Measurements from ENCODE around the gene ZNG1F.
"Not testable (repeated sequence)": the region's sequence is repeated elsewhere in the genome, so short reads cannot be mapped to it uniquely, and the experiment has no call there.

The ZNG1F gene

DNA sequence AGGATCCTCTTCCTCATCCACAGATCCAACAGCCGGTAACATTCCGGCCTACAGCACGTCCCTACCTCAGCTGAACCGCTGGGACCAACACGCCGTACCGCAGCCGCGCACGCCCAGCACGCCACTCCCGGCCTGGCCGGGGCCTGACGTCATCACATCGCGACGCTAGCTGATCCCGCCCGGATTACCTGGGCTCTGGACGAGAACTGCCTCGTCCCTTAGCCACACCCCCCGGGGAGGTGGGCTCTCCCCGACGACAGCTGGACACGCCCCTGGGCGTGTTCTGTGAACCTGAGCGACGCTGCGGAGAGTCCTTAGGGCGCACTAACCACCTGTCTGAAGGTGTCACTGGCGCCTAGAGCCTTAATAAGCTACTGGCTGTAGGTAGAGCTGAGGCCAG, at the start of gene ZNG1F:
Gene ZNG1F, minus strand, starts transcription at position 101 of the 400 bp plus-strand sequence. Its CDS starts 59 bp downstream, at position 42.
- not testable (repeated sequence) for DNase-seq

DNA sequence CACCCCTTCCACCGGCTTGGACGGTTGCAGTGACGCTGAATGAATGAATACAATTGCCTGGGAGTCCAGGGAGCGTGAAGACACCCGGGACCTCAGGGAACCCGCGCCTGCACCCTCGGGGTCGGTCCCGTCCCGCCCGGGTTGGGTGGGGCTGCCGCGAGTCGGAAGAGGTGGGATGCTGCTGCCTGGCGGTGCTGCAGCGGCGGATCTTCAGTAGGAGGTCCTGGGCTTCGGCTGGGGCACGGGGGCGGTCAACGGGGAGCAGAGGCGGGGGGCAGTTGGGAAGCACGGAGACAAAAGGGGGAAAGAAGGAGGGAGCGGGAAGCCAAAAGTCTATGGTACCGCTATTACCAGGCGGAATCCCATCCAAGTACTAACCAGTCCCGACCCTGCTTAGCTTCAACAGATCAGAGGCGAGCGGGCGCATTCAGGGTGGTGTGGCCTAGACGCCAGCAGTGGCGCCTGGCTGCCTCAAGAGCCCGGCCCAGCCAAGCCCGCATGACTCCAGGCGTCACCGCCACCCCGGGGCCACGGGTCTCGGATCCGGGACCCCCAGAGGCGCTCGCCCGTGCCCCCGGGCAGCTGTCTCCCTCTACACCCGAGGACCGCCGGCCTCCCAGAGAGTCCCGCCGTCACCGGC, 48.1 kb upstream of the ZNG1F start:
- DNase-seq: not testable (repeated sequence)

GRCh38 chr9:41236486-41237109, 47.5 kb upstream of the ZNG1F start:
- DNase-seq: not testable (repeated sequence)

DNA sequence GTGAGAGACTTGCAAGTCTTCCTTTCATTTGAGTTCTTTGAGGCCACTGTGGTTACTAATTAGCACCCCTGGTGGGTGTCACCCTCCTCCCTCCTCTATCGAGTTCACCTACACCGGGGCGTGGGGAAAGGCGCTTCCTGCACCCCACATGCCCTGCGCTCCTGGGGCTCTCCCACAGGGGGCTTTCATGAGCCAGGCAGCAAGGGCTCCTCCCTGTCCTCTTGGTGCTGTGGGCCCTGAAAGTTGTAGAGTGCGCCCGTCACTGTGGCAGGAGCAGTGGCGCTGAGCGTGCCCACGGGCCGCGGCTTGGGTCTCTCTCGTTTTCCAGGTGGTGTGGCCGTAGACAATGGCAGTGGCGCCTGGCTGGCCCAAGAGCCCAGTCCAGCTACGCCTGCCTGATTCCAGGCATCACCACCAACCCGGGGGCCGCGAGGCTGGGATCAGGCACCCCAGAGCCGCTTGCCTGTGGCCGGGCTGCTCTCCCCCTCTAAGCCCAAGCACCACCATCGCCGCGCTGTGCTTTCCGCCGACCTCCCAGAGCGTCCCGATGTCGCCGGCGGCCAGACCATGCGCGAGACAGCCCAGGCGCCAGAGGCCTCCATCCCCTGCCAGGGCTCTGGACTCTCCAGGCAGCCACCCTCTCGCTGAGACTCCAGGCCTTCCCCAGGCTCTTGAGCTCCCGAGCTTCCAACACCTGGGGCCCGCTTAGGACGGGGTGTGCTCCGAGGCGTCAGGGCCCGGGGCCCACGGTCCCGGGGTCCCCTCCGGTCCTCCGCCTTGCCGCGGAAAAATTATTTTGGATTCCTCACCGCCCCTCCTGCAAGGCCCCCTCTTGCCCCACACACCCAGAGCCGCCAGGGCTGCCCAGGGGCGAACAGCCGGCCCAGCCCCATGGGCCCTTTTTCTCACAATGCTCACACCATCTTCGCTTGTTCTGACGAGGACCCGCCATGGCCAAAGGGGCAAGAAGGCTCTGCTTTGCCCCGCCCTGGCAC, 46.0 kb upstream of the ZNG1F start:
- DNase-seq: not testable (repeated sequence)

- DNase-seq: not testable (repeated sequence)
Measured at GRCh38 chr9:41234221-41234620, 45.1 kb upstream of the ZNG1F start.

GRCh38 chr9:41232326-41232725, 43.2 kb upstream of the ZNG1F start:
- DNase-seq: not testable (repeated sequence)

DNA sequence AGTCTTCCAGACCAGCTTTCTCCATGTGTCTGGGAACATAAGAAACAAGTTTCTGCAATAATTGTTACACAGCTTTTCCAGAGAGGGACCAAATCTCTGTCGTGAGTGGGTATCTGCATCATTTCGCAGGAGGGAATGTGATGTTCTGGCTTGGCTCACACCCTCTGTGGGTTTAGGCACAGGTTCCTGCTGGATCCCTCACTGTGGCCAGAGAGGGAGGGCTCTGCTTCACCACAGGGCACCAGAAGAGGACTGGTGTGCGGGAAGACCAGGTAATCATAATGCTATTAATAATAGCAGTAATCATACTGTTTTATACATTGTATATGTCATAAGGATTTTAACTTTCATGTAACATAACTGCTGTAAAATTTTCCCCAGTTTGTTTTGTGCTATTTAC, 41.3 kb upstream of the ZNG1F start:
- not testable (repeated sequence) for DNase-seq

DNA sequence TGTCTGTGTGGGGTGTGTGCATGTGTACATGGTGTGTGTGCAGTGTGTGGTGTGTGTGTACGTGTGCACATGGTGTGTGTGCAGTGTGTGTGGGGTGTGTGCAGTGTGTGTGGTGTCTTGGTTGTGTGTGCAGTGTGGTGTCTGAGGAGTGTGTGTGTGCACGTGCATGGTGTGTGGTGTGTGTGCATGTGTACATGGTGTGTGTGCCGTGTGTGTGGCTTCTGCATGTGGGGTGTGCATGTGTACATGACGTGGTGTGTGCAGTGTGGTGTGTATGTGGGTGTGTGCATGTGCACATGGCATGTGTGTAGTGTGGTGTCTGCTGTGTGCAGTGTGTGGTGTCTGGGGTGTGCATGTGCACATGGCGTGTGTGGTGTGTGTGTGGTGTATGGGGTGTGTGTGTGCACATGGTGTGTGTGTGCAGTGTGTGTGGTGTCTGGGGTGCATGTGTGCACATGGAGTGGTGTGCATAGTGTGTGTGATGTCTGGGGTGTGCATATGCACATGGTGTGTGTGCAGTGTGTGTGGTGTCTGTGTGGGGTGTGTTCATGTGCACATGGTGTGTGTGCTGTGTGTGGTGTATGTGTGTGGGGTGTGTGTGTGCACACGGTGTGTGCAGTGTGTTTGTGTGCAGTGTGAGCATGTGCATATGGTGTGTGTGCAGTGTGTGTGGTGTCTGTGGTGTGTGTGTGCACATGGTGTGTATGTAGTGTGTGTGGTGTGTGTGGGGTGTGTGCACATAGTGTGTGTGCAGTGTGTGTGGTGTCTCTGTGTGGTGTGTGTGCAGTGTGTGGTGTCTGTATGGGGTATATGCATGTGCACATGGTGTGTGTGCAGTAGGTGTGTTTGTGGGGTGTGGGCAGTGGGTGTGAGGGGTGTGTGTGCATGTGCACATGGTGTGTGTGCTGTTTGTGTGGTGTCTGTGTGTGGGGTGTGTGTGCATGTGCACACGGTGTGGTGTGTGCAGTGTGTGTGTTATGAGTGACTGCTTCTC, 40.6 kb upstream of the ZNG1F start:
- DNase-seq: no peak

DNA sequence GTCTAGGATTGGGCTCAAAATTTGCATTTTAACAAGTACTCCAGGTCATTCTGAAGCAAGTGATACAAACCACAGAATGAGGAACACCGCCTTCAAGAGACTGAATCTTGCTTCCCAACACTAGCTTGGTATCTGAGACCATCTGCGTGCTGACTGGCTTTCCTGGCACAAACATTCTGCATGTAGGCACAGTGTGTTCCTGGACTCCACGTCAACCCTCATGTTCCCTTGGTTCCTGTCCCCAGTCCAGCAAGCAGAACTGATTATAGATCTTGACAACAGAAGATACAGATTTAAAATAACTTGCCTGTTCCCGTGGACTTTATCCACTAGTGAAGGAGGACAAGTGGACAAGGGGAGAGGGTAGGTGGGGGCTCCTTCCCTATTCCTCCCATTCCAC, 30.7 kb upstream of the ZNG1F start:
- not testable (repeated sequence) for DNase-seq

GRCh38 chr9:41188439-41188838, 678 bp downstream of the ZNG1F start:
- DNase-seq: not testable (repeated sequence)

DNA sequence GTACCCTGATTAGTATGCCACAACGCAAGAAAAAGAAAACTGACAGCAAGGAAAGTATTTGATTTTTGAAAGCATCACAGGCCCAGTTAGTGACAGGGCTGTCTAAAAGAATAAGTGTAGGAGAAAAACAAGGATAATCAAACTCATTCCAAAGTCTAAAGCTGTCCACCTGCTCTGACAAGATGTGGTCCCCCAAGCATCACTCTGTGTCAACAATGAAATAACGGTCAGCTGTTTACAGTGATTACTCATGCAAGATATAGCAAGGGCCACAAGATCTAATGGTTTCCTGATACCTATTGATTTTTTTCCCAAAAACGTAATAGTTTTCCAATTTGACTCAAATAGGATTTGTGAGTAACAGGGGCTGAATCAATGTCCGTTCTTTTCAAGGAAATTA, 14.1 kb downstream of the ZNG1F start:
- DNase-seq: not testable (repeated sequence)

- not testable (repeated sequence) for DNase-seq
Measured at GRCh38 chr9:41150116-41150515, 39.0 kb downstream of the ZNG1F start.

- not testable (repeated sequence) for DNase-seq
Measured at GRCh38 chr9:41141878-41142277, 47.2 kb downstream of the ZNG1F start.

GRCh38 chr9:41128581-41128980, 60.5 kb downstream of the ZNG1F start, which contains the start of gene FOXD4L6:
FOXD4L6 (minus strand) TSS chr9:41128681; CDS start chr9:41128383, 298 bp downstream.
- DNase-seq: not testable (repeated sequence)

DNA sequence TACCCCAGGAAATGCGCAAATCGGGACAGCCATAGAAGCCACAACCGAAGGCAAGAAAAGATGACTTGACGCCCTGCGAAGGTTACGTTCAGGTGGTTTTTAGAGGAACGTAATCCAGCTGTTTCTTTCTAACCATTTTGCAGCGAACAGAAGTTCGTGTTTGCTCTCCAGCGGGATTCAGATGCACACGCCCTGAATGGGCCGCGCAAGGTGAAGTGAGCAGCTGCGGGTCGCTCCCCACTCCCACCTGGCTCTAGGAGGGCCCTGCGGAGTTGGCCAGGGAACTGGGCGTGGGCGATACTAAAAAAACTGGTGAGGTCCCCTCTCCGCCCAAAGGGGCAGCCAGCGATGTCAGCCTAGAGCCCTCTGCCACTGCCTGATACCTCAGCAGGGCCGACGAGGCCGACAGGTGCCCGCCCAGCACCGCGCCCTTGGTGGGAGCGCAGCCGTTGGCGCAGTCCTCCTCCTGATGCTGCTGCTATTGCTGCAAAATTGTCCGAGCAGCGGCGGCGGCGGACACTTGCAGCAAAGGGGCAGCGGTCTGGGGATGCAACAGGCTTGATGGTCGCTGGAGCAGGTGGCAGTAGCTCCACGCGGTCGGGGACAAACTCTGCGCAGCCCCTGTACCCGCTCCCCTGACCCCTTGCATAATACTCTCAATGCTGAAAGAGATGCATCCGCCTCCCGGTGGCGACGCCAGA, 62.2 kb downstream of the ZNG1F start:
- not testable (repeated sequence) for DNase-seq

DNA sequence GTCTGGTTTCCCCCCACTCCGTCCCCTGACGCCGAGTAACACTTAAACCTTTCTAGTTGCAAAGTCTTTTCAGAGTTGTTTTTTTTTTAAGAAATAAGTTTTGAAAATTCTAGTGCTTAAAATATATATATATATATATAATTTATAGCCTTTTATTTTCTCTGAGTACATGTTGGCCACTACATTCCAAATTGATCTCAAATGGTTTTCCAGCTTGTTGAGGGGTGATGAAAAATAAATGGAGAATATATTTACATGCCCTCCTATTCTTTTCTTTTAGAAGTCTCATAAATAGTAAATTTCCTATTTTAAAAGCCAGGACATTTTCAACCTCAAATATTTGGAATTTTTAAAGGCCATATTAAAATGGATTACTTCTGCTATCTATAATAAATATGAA, 63.2 kb downstream of the ZNG1F start:
- not testable (repeated sequence) for DNase-seq

DNA sequence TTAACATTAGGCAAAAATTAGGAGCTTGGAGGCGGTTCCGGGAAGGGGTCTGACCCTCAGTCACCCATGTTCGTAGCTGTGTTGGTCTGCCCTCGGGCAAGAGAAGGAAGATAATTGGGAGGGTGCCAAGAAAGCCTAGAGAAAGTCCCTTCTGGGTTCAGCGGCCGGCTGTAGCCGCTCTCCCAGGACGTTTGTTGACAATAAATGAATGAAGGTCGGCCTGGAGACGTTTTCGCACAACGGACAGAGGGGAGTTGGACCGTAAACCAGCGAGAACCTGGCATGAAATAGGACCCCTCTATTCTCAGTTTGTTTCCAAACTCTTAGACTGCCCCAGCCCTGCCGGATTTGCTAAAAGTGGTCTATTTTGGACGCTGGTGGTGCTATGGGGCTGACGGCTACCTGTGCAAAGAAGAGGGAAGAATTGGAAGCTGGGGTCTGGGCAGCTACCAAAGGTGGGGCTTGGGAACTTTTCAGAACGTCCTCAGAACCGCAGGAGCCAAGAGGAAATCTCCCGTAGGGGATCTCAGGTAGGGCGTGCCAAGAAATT, 63.9 kb downstream of the ZNG1F start:
- DNase-seq: not testable (repeated sequence)

GRCh38 chr9:41124250-41125108, 64.6 kb downstream of the ZNG1F start:
- DNase-seq: not testable (repeated sequence)

DNA sequence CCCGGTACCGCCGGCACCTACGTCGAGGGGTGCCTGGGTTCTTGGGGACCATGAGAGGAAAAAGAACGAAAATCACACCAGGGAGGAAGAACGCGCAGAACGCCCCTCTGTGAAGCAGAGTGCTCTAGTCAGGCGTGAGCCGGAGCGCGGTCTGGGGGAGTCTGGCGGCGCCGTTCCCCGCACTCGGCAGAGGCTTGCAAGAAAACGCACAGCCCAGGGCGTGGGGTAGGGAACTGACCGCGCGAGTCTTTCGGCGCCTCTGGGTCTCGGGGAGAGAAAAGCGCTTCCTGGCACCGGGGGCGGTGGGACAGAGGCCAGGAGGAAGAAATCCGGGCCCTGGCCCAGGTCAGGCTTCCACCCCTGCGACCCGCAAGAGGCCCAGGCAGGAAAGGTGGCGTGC, 65.3 kb downstream of the ZNG1F start:
- DNase-seq: not testable (repeated sequence)

GRCh38 chr9:41123396-41123795, 65.7 kb downstream of the ZNG1F start:
- not testable (repeated sequence) for DNase-seq
